Stimulated activated CD8-positive, alpha-beta memory T cell treated with anti-CD3 and anti-CD28 coated beads, Interleukin-7, amount 100 ng/mL, for 4 hours (primary cell): ENCODE data around the gene KCNT1.
"Not testable (repeated sequence)": the region's sequence is repeated elsewhere in the genome, so short reads cannot be mapped to it uniquely, and the experiment has no call there.

Experiments
- DNase-seq, 2 donors: peaks; one replicate each; pipeline ENCODE4 v3.0.0-alpha.2; 2020; ENCODE audit warnings: low read depth in 2 of 2

KCNT1 gene

DNA sequence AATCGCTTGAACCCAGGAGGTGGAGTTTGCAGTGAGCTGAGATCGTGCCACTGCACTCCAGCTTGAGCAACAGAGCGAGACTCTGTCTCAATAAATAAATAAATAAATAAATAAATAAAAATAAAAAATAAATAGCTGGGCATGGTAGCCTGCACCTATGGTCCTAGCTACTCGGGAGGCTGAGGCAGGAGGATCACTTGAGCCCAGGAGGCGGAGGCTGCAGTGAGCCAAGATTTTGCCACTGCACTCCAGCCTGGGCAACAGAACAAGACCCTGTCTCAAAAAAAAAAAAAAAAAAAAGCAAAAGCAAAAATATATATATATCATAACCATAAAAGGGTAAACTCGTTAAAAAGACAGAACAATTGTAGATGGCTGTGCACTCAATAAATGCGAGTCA lies 29.2 kb upstream of the KCNT1 start:
- DNase-seq, result not testable (repeated sequence)

- DNase-seq, result no peak
Observed at GRCh38 chr9:135673941-135674340, 28.0 kb upstream of the KCNT1 start.

DNA sequence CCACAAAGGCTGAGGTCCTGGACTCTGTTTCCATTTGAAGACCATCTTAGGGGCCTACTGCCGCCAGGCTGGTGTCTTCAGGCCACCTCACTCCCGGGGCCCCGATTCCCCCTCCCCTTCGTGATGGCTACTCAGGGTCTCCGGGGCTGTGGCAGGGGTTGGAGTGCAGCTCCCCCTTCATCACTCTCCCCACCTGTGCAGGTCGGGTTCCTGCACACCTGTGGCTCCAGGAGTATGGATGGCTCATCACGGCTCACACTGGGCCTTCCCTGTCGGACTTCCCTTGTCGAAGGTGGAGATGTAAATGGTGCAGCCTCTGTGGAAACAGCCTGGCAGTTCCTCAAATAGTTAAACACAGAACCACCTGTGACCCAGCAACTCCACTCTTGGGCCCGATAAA lies 27.0 kb upstream of the KCNT1 start:
- no peak for DNase-seq

GRCh38 chr9:135676891-135677290 lies 25.1 kb upstream of the KCNT1 start:
- DNase-seq, result no peak

DNA sequence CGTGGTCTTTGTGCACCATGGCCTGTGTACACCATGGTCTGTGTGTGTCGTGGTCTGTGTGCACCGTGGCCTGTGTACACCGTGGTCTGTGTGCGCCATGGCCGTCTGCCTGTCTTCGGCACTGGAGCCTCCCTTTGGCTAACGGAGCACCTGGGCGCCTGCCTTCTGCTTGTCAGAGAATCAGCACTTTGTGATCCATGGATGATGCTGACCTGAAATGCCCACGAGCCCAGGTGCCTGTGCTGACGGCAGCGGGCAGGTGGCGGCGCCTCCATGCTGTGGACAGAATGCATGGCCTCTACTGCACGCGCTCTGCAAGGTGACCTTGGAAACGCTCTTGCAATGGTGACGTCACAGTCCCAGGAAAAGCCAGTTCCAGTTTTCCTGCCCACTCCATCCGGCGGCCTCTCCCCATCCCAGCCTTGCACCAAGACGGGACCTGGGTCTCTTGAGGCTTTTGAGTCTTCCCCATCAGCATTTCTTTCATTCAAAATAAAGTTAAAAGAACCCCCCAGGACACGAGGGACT lies 24.3 kb upstream of the KCNT1 start:
- no peak for DNase-seq

DNA sequence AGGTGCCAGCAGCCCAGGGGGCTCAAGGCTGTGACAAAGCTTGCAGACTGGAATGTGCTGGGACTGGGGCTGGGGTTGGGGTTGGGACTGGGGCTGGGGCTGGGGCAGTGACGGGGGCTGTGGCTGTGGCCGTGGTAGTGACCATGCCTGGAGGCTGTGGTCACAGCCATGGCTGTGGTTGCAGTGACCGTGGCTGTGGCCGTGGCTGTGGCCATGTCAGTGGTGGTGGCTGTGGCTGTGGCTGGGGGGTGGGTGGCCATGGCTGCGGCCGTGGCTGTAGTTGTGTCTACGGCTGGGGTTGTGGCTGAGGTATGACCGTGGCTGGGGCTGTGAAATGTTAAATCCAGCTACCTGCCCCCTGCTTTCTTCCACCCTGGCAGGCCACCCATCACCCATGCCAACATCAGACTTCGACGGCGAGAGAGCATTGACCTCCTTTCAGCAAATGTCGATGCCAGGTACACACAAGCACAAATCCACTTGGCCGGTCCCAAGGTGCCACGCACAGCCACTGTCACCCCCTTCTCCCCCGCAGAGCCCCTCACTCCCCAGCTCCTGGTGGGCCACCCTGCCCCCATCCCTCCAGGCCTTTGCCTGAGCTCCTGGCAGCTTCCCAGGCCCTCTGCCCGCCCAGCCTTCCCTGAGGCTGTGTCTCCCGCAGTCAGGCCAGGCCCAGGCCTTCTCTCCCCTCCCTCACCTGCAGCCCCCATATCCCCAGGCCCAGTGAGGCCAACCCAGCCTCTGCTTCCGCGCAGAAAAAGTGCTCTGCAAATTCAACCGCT lies 23.6 kb upstream of the KCNT1 start:
- no peak for DNase-seq

GRCh38 chr9:135680056-135680455 lies 21.9 kb upstream of the KCNT1 start:
- DNase-seq, result no peak

- DNase-seq, result no peak
Observed at GRCh38 chr9:135681161-135681560, 20.8 kb upstream of the KCNT1 start.

GRCh38 chr9:135683401-135684034 lies 18.5 kb upstream of the KCNT1 start:
- no peak for DNase-seq

GRCh38 chr9:135684691-135685090 lies 17.3 kb upstream of the KCNT1 start:
- no peak for DNase-seq

DNA sequence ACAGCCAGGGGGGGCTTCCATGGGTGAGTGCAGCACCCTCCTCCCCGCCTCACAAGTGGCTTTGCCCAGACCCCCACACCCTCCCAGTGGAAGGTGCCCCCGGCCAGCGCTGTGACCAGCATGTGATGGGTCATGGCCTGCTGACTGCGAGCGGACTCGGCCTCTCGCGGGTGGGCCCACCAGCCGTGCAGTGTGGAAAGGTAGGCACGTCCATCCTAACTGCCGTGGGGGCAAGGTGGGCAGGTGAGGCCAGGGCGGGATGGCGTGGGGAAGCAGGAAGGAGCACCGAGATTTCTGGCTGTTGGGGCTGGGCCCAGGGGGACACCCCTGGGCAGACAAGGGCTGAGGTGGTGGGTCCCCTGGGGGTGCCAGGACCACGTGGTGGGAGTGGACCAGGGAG lies 14.8 kb upstream of the KCNT1 start:
- DNase-seq, result no peak

GRCh38 chr9:135689011-135689410 lies 13.0 kb upstream of the KCNT1 start:
- no peak for DNase-seq

GRCh38 chr9:135690836-135691570 lies 11.0 kb upstream of the KCNT1 start:
- DNase-seq, result no peak

GRCh38 chr9:135692410-135692809 lies 9.6 kb upstream of the KCNT1 start:
- DNase-seq, result no peak

- DNase-seq, result no peak
Observed at GRCh38 chr9:135693265-135693664, 8.7 kb upstream of the KCNT1 start.

DNA sequence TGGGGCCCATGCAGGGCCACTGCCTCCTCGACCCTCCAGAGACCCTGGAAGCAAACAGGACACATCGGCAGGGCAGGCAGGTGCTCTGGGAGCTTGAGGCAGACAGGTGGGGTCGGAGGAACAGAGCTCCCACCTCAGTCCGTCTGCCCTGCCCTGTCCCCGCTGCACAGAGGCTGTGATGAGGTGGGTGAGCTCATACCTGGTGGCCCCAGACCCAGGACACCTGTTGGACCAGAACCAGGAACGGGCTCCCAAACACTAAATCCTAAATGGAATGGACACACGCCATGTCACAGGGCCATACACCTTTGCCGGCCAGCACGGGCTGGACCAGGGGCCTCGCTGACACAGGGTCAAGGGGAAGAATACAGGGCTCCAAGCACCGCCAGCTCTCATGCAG lies 8.2 kb upstream of the KCNT1 start:
- DNase-seq, result no peak

DNA sequence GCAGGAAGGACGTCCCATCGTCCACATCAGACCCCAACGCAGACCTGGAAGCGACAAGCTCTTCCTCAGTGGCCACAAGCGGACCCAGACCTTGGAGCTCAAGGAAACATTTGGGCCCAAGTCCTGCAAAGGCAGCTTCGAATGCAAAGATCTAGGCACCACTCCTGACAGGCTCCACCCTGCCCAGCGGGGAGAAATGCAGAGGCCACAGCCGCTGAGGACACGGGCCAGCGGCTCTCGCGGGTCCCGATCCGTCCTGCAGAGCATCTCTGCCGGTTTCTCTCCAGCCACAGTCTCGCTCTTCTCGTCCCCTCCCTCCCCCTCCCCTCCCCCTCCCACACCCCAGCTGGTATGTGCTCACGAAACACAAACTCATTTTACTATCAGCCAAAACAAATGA lies 7.6 kb upstream of the KCNT1 start:
- no peak for DNase-seq

GRCh38 chr9:135695036-135695435 lies 6.9 kb upstream of the KCNT1 start:
- DNase-seq, result no peak

DNA sequence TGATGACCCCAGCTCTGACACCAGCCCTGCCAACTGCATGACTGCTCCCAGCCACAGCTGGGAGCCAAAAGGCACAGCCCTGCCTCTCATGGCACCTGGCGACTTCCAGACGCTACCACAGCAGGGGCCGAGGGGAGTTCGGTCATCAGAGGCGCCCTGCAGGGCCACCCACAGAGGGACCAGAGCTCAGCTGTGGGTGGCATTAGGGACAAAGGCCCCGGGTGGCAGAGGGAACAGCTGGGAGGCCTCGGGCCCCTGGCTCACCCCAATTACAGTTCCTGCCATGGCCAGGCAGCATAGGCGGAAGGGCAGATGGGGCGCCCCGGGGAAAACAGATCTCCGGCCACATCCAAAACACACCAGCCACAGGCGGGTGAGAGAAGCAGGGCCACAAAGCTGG lies 6.3 kb upstream of the KCNT1 start:
- DNase-seq, result no peak

DNA sequence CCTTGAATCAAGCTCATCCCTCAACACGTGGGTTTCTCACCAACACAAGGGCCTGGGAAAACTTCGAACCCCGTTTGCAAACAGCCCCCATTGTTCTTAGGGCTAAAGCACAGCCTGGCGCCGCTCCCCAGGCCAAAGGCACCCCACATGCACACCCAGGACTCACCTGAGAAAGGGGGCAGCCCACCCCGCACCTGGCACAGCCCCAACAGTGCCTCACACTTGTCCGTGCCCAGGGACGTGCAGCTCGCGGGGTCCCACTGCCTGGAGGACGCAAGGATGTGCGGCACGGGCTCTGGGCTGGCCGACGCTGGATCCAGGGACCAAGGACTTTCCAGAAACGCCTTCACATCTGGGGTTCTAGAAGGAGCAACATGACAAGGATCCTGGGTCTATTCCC lies 5.5 kb upstream of the KCNT1 start:
- no peak for DNase-seq

- DNase-seq, result no peak
Observed at GRCh38 chr9:135697226-135697625, 4.8 kb upstream of the KCNT1 start.

DNA sequence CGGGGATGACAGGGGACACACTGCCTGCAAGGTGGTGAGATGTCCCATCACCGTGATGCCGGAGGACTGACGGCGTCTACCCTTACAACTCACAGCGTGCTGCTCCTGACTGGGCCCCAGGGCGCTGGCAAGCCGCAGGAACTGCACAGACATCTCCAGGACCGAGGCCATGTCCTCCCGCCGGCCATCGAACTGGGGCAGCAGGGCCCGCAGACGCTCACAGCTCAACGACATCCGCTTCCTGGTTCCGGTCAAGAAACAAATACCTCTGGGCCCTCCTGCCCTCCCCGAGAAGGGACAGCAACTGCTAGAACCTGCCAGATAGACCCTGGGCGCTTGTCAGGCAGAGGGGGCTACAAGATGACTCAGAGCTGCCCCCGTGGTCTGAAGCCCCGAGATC lies 3.7 kb upstream of the KCNT1 start:
- no peak for DNase-seq

- no peak for DNase-seq
Observed at GRCh38 chr9:135698767-135699166, 3.2 kb upstream of the KCNT1 start.
